WTC11 (cell line): ENCODE measurements around the gene GOLGA8J.
"Not testable (repeated sequence)": the region's sequence is repeated elsewhere in the genome, so short reads cannot be mapped to it uniquely, and the experiment has no call there.

Experiments
- JUN ChIP-seq: sonication (generic); formaldehyde crosslinking; IDR thresholded peaks from 2 replicates; pipeline ENCODE4 v1.8.0; 2023; ENCODE audit warnings: mild to moderate bottlenecking, missing genetic modification reagents
- PREB ChIP-seq: sonication (generic); formaldehyde crosslinking; IDR thresholded peaks from 2 replicates; pipeline ENCODE4 v1.8.1; 2022; ENCODE audit warnings: mild to moderate bottlenecking, missing genetic modification reagents, moderate library complexity, borderline replicate concordance
- SOX15 ChIP-seq: fragments of 250-450 bp; sonication (Bioruptor Pico); IDR thresholded peaks from 2 replicates; pipeline ENCODE4 v1.9.0; 2021; ENCODE audit warnings: mild to moderate bottlenecking
- SP1 ChIP-seq: sonication (generic); formaldehyde crosslinking; conservative IDR thresholded peaks from 2 replicates; pipeline ENCODE4 v1.8.1; 2022; ENCODE audit warnings: missing genetic modification reagents
- TF ChIP-seq, protein P1 (sequence below): sonication (generic); formaldehyde crosslinking; conservative IDR thresholded peaks from 2 replicates; pipeline ENCODE4 v1.8.1; 2023; ENCODE audit warnings: mild to moderate bottlenecking, low read depth, missing genetic modification reagents, moderate library complexity
- TF ChIP-seq, protein P2 (sequence below): fragments of 200-600 bp; IDR thresholded peaks from 2 replicates; pipeline ENCODE4 v1.8.0; 2022; ENCODE audit warnings: antibody characterized with exemption
- TF ChIP-seq, protein P3 (sequence below): sonication (generic); formaldehyde crosslinking; IDR thresholded peaks from 2 replicates; pipeline ENCODE4 v1.8.0; 2022; ENCODE audit warnings: mild to moderate bottlenecking, missing genetic modification reagents

- TF ChIP-seq, protein P1, sequence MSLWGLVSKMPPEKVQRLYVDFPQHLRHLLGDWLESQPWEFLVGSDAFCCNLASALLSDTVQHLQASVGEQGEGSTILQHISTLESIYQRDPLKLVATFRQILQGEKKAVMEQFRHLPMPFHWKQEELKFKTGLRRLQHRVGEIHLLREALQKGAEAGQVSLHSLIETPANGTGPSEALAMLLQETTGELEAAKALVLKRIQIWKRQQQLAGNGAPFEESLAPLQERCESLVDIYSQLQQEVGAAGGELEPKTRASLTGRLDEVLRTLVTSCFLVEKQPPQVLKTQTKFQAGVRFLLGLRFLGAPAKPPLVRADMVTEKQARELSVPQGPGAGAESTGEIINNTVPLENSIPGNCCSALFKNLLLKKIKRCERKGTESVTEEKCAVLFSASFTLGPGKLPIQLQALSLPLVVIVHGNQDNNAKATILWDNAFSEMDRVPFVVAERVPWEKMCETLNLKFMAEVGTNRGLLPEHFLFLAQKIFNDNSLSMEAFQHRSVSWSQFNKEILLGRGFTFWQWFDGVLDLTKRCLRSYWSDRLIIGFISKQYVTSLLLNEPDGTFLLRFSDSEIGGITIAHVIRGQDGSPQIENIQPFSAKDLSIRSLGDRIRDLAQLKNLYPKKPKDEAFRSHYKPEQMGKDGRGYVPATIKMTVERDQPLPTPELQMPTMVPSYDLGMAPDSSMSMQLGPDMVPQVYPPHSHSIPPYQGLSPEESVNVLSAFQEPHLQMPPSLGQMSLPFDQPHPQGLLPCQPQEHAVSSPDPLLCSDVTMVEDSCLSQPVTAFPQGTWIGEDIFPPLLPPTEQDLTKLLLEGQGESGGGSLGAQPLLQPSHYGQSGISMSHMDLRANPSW (CRISPR knock-in tag), result not testable (repeated sequence)
- TF ChIP-seq, protein P2, sequence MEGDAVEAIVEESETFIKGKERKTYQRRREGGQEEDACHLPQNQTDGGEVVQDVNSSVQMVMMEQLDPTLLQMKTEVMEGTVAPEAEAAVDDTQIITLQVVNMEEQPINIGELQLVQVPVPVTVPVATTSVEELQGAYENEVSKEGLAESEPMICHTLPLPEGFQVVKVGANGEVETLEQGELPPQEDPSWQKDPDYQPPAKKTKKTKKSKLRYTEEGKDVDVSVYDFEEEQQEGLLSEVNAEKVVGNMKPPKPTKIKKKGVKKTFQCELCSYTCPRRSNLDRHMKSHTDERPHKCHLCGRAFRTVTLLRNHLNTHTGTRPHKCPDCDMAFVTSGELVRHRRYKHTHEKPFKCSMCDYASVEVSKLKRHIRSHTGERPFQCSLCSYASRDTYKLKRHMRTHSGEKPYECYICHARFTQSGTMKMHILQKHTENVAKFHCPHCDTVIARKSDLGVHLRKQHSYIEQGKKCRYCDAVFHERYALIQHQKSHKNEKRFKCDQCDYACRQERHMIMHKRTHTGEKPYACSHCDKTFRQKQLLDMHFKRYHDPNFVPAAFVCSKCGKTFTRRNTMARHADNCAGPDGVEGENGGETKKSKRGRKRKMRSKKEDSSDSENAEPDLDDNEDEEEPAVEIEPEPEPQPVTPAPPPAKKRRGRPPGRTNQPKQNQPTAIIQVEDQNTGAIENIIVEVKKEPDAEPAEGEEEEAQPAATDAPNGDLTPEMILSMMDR, result not testable (repeated sequence)
- not testable (repeated sequence) for TF ChIP-seq JUN (CRISPR knock-in tag); PREB; SP1 (CRISPR knock-in tag); SOX15 (CRISPR knock-in tag)
- TF ChIP-seq, protein P3, sequence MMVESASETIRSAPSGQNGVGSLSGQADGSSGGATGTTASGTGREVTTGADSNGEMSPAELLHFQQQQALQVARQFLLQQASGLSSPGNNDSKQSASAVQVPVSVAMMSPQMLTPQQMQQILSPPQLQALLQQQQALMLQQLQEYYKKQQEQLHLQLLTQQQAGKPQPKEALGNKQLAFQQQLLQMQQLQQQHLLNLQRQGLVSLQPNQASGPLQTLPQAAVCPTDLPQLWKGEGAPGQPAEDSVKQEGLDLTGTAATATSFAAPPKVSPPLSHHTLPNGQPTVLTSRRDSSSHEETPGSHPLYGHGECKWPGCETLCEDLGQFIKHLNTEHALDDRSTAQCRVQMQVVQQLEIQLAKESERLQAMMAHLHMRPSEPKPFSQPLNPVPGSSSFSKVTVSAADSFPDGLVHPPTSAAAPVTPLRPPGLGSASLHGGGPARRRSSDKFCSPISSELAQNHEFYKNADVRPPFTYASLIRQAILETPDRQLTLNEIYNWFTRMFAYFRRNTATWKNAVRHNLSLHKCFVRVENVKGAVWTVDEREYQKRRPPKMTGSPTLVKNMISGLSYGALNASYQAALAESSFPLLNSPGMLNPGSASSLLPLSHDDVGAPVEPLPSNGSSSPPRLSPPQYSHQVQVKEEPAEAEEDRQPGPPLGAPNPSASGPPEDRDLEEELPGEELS, result not testable (repeated sequence)
Observed at GRCh38 chr15:30134751-30135150, 52.0 kb downstream of the GOLGA8J start, which contains the start of gene GOLGA8T.
